ENCODE measurements around the gene ABHD13.
"Not testable (repeated sequence)": the region's sequence is repeated elsewhere in the genome, so short reads cannot be mapped to it uniquely, and the experiment has no call there.

Gene ABHD13

GRCh38 chr13:108223687-108224503, 5.7 kb downstream of the ABHD13 start:
- no peak for DNase-seq (ENCODE audit: low spot score)

GRCh38 chr13:108225440-108225839, 7.2 kb downstream of the ABHD13 start:
- peak; percentile 17 for DNase-seq (ENCODE audit: low spot score)

GRCh38 chr13:108226184-108226583, 8.0 kb downstream of the ABHD13 start:
- DNase-seq (ENCODE audit: low spot score) = no peak

GRCh38 chr13:108227651-108228272, 9.6 kb downstream of the ABHD13 start:
- DNase-seq (ENCODE audit: low spot score) = peak; percentile 71

GRCh38 chr13:108230377-108230776, 12.2 kb downstream of the ABHD13 start:
- DNase-seq (ENCODE audit: low spot score) = no peak

- DNase-seq (ENCODE audit: low spot score) = no peak
Observed at GRCh38 chr13:108249150-108249549, 31.0 kb downstream of the ABHD13 start.

- DNase-seq (ENCODE audit: low spot score) = no peak
Observed at GRCh38 chr13:108257248-108257647, 39.1 kb downstream of the ABHD13 start.

- DNase-seq (ENCODE audit: low spot score) = no peak
Observed at GRCh38 chr13:108263621-108264355, 45.6 kb downstream of the ABHD13 start.

- peak; percentile 7 for DNase-seq (ENCODE audit: low spot score)
Observed at GRCh38 chr13:108266321-108266990, 48.3 kb downstream of the ABHD13 start.

GRCh38 chr13:108267347-108267746, 49.2 kb downstream of the ABHD13 start:
- DNase-seq (ENCODE audit: low spot score) = no peak

GRCh38 chr13:108267855-108268254, 49.7 kb downstream of the ABHD13 start:
- DNase-seq (ENCODE audit: low spot score) = not testable (repeated sequence)

- DNase-seq (ENCODE audit: low spot score) = no peak
Observed at GRCh38 chr13:108268466-108269112, 50.4 kb downstream of the ABHD13 start.

- DNase-seq (ENCODE audit: low spot score) = peak; percentile 31
Observed at GRCh38 chr13:108269601-108270328, 51.6 kb downstream of the ABHD13 start, which contains the start of gene TNFSF13B. TNFSF13B (plus strand) TSS chr13:108269718; CDS start chr13:108269896, 178 bp downstream.

- DNase-seq (ENCODE audit: low spot score) = no peak
Observed at GRCh38 chr13:108270442-108270841, 52.2 kb downstream of the ABHD13 start.

- no peak for DNase-seq (ENCODE audit: low spot score)
Observed at GRCh38 chr13:108272333-108272732, 54.1 kb downstream of the ABHD13 start.

- DNase-seq (ENCODE audit: low spot score) = no peak
Observed at GRCh38 chr13:108273429-108274118, 55.4 kb downstream of the ABHD13 start.

GRCh38 chr13:108274718-108275117, 56.5 kb downstream of the ABHD13 start:
- DNase-seq (ENCODE audit: low spot score) = no peak

- no peak for DNase-seq (ENCODE audit: low spot score)
Observed at GRCh38 chr13:108276060-108276459, 57.9 kb downstream of the ABHD13 start.

- no peak for DNase-seq (ENCODE audit: low spot score)
Observed at GRCh38 chr13:108278466-108278865, 60.3 kb downstream of the ABHD13 start.

GRCh38 chr13:108281901-108282300, 63.7 kb downstream of the ABHD13 start:
- DNase-seq (ENCODE audit: low spot score) = no peak
